H9 (cell line): ENCODE results near the gene HCN2. TPM values are rescaled to one million over a fixed set of nuclear protein-coding genes. Genes with fewer than 3 reads are reported as not detected.

ENCODE experiments used
- DNase-seq: peaks from one replicate; pipeline ENCODE4 v3.0.0-alpha.2; 2017
- H2AFZ ChIP-seq: one replicate; pipeline ENCODE4 v1.6.1; 2013; ENCODE audit warnings: mild to moderate bottlenecking, low read length, control low read depth, moderate library complexity
- H2AK5ac ChIP-seq: 2 replicates; pipeline ENCODE4 v1.6.1; 2013; ENCODE audit warnings: low read length, control low read depth, mixed read lengths; ENCODE audit not compliant: insufficient read length
- H2BK120ac ChIP-seq: one replicate; pipeline ENCODE4 v1.6.1; 2013; ENCODE audit warnings: low read depth, mild to moderate bottlenecking, low read length, control low read depth, inconsistent platforms; ENCODE audit not compliant: poor library complexity, severe bottlenecking
- H2BK12ac ChIP-seq: 2 replicates; pipeline ENCODE4 v1.6.1; 2013; ENCODE audit warnings: low read length, control low read depth, mixed read lengths, low read depth; ENCODE audit not compliant: insufficient read length
- H2BK15ac ChIP-seq: 2 replicates; pipeline ENCODE4 v1.6.1; 2013; ENCODE audit warnings: low read depth, low read length, control low read depth
- H2BK20ac ChIP-seq: one replicate; pipeline ENCODE4 v1.6.1; 2013; ENCODE audit warnings: low read depth, mild to moderate bottlenecking, low read length, control low read depth, inconsistent platforms; ENCODE audit not compliant: poor library complexity, severe bottlenecking
- H2BK5ac ChIP-seq: 2 replicates; pipeline ENCODE4 v1.6.1; 2013; ENCODE audit warnings: low read length, control low read depth, mixed read lengths; ENCODE audit not compliant: insufficient read length
- H3K14ac ChIP-seq: 2 replicates; pipeline ENCODE4 v1.6.1; 2013; ENCODE audit warnings: low read length, control low read depth; ENCODE audit not compliant: insufficient read depth
- H3K18ac ChIP-seq: 2 replicates; pipeline ENCODE4 v1.6.1; 2013; ENCODE audit warnings: low read depth, mild to moderate bottlenecking, mixed read lengths, low read length, control low read depth; ENCODE audit not compliant: insufficient read length
- H3K23ac ChIP-seq: 2 replicates; pipeline ENCODE4 v1.6.1; 2013; ENCODE audit warnings: low read length, control low read depth, mixed read lengths, low read depth; ENCODE audit not compliant: insufficient read length
- H3K23me2 ChIP-seq: 2 replicates; pipeline ENCODE4 v1.6.1; 2013; ENCODE audit warnings: low read depth, mild to moderate bottlenecking, mixed read lengths, low read length, control low read depth; ENCODE audit not compliant: insufficient read length, poor library complexity, severe bottlenecking
- H3K27ac ChIP-seq: 2 replicates; pipeline ENCODE4 v1.5.1; 2013; ENCODE audit warnings: low read length, control low read depth, mixed read lengths, low read depth; ENCODE audit not compliant: insufficient read length
- H3K27me3 ChIP-seq: 2 replicates; pipeline ENCODE4 v1.6.1; 2013; ENCODE audit warnings: low read length, control low read depth, inconsistent platforms; ENCODE audit not compliant: insufficient read depth
- H3K4ac ChIP-seq: 2 replicates; pipeline ENCODE4 v1.6.1; 2013; ENCODE audit warnings: low read depth, mild to moderate bottlenecking, control low read depth, inconsistent platforms, low read length, moderate library complexity
- H3K4me1 ChIP-seq: 2 replicates; pipeline ENCODE4 v1.6.1; 2013; ENCODE audit warnings: low read length, control low read depth, inconsistent platforms; ENCODE audit not compliant: insufficient read depth
- H3K4me2 ChIP-seq: 2 replicates; pipeline ENCODE4 v1.6.1; 2013; ENCODE audit warnings: low read length, control low read depth, mixed read lengths; ENCODE audit not compliant: insufficient read length, insufficient read depth
- H3K56ac ChIP-seq: 2 replicates; pipeline ENCODE4 v1.6.1; 2013; ENCODE audit warnings: low read depth, mild to moderate bottlenecking, mixed read lengths, low read length, control low read depth; ENCODE audit not compliant: insufficient read length
- H3K79me1 ChIP-seq: 2 replicates; pipeline ENCODE4 v1.6.1; 2013; ENCODE audit warnings: low read depth, mild to moderate bottlenecking, moderate library complexity, low read length, control low read depth, inconsistent platforms; ENCODE audit not compliant: insufficient read depth, poor library complexity, severe bottlenecking
- H3K79me2 ChIP-seq: 2 replicates; pipeline ENCODE4 v1.6.1; 2013; ENCODE audit warnings: low read length, control low read depth, inconsistent platforms; ENCODE audit not compliant: insufficient read depth
- H3K9ac ChIP-seq: 2 replicates; pipeline ENCODE4 v1.6.1; 2013; ENCODE audit warnings: low read length, control low read depth, mixed read lengths; ENCODE audit not compliant: insufficient read length; ENCODE audit errors: extremely low read depth
- H3K9me3 ChIP-seq: one replicate; pipeline ENCODE4 v1.6.1; 2013; ENCODE audit warnings: low read depth, low read length, inconsistent platforms; ENCODE audit not compliant: control insufficient read depth
- H3T11ph ChIP-seq: one replicate; pipeline ENCODE4 v1.6.1; 2013; ENCODE audit warnings: mild to moderate bottlenecking, low read length, control low read depth, inconsistent platforms
- H4K20me1 ChIP-seq: one replicate; pipeline ENCODE4 v1.6.1; 2013; ENCODE audit not compliant: control insufficient read depth, insufficient read length, insufficient read depth
- H4K5ac ChIP-seq: 2 replicates; pipeline ENCODE4 v1.6.1; 2013; ENCODE audit warnings: low read depth, mild to moderate bottlenecking, mixed read lengths, low read length, control low read depth; ENCODE audit not compliant: insufficient read length
- H4K8ac ChIP-seq: replicated peaks from 2 replicates; pipeline ENCODE4 v1.6.1; 2013; ENCODE audit warnings: low read length, control low read depth, mixed read lengths, low read depth; ENCODE audit not compliant: insufficient read length
- H4K91ac ChIP-seq: 2 replicates; pipeline ENCODE4 v1.6.1; 2013; ENCODE audit warnings: low read depth, mild to moderate bottlenecking, moderate library complexity, mixed read lengths, low read length, control low read depth; ENCODE audit not compliant: insufficient read length
- H3K27ac Mint-ChIP-seq, 3 experiments: 2 replicates in 2 of 3; 3 replicates in 1 of 3; pipeline ENCODE4 v1.8.0; 2020 to 2021; ENCODE audit warnings: mixed read lengths in 3 of 3, mild to moderate bottlenecking in 1 of 3, moderate library complexity in 1 of 3
- H3K27me3 Mint-ChIP-seq: 2 replicates; pipeline ENCODE4 v1.8.0; 2021; ENCODE audit warnings: low read depth, mild to moderate bottlenecking, moderate library complexity, mixed read lengths
- H3K36me3 Mint-ChIP-seq, 3 experiments: 2 replicates in 2 of 3; 3 replicates in 1 of 3; pipeline ENCODE4 v1.8.0; 2020 to 2021; ENCODE audit warnings: low read depth in 3 of 3, mixed read lengths in 3 of 3; ENCODE audit not compliant: insufficient read depth in 1 of 3
- H3K4me1 Mint-ChIP-seq, 2 experiments: 2 replicates each; pipeline ENCODE4 v1.8.0; 2020; ENCODE audit warnings: mixed read lengths in 2 of 2
- H3K4me3 Mint-ChIP-seq, 2 experiments: 2 replicates in 1 of 2; 3 replicates in 1 of 2; pipeline ENCODE4 v1.8.0; 2020 to 2021; ENCODE audit warnings: mild to moderate bottlenecking in 2 of 2, mixed read lengths in 2 of 2, moderate library complexity in 1 of 2
- H3K9me3 Mint-ChIP-seq, 2 experiments: 2 replicates in 1 of 2; 3 replicates in 1 of 2; pipeline ENCODE4 v1.8.0; 2020; ENCODE audit warnings: mild to moderate bottlenecking in 2 of 2, mixed read lengths in 2 of 2, moderate library complexity in 1 of 2
- WGBS: extraction: QIAGEN DNeasy Blood & Tissue Kit; methylation state at CpG from one replicate; pipeline ENCODE4 v1.1.7; 2013; ENCODE audit warnings: missing lambda C conversion rate, low lambda C conversion rate, mixed read lengths; ENCODE audit not compliant: insufficient read length; ENCODE audit errors: extremely low coverage; 5-methylcytosine and 5-hydroxymethylcytosine counted together
- total RNA-seq: library from RNA; stranded (reverse); gene quantifications from 2 replicates; pipeline ENCODE4 v1.2.1, GENCODE V29; 2021
- TF ChIP-seq, protein P1 (sequence below): fragments of 200-600 bp; sonication (generic); conservative IDR thresholded peaks from 3 replicates; pipeline ENCODE4 v1.8.0; 2021; ENCODE audit warnings: antibody characterized with exemption, mild to moderate bottlenecking

HCN2 gene
- total RNA-seq, 1 experiment from 2014 or later = 3.7 TPM

DNA sequence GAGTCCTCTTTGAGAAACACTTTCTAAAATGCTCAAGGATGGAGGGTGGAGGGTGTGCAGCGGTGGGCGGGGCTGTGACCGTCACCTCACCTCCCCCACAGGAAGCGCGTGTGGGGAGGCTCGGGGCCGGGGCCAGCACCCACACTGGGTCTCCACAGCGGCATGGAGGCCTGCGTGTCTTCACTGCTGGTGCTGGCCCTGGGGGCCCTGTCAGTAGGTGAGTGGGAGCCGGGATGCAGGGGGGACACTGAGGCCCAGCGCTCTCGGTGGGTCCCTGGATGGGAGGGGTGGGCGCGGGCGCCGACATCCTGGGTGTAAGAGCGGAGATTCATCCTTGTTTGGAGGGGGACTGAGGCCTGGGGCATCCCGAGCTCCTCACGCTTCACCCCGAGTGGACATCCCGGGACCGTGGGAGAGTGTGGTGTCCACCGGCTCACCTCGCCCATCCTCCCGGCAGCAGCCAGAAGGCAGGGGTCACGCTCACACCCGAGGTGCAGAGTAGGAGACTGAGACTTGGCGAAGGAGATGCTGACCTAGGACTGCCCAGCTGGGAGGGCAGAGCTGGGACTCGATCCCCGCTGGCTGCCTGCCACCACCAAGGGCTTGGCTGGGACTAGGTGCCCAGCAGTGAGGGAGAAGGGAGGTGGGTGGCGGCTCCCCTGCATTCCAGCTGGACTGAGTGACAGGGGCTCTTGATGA lies 45.6 kb upstream of the HCN2 start, which contains the start of gene GZMM:
GZMM (plus strand) TSS at position 144 of the 699 bp plus-strand sequence; CDS start at position 163, 19 bp downstream.
- Mint-ChIP-seq H3K9me3 (no peaks in the 10 kb centered on the region; a peak in 1 of 5 replicates), H3K27ac (peak within 1 kb of the TSS in 2 of 3 experiments; percentile 25 to 85; a peak in 2 of 7 replicates), H3K4me1 (peaks cover 0 to 2% of the 10 kb centered on the region in 2 experiments; a peak in 2 of 4 replicates), H3K4me3 (peak within 1 kb of the TSS in 1 of 2 experiments; percentile 54; a peak in 1 of 5 replicates), H3K27me3 (peaks cover 12% of the 10 kb centered on the region), H3K36me3 (peaks cover 0 to 15% (median 7%) of the 10 kb centered on the region in 3 experiments; a peak in 5 of 7 replicates)
- Histone ChIP-seq H2BK12ac (no peak within 1 kb of the TSS), H2BK120ac (no peak within 1 kb of the TSS), H2BK15ac (no peak within 1 kb of the TSS), H2AFZ (no peak within 1 kb of the TSS), H3K4me1 (no peaks in the 10 kb centered on the region), H3K4ac (no peak within 1 kb of the TSS), H3T11ph (no peak within 1 kb of the TSS), H3K27me3 (no peaks in the 10 kb centered on the region), H3K9me3 (no peaks in the 10 kb centered on the region), H4K8ac (no peak within 1 kb of the TSS), H3K23me2 (no peaks in the 10 kb centered on the region), H3K79me2 (no peaks in the 10 kb centered on the region), H3K23ac (no peak within 1 kb of the TSS), H2BK5ac (no peak within 1 kb of the TSS), H3K79me1 (no peaks in the 10 kb centered on the region), H4K5ac (no peak within 1 kb of the TSS), H2AK5ac (no peak within 1 kb of the TSS), H4K91ac (no peak within 1 kb of the TSS), H3K14ac (no peak within 1 kb of the TSS), H3K4me2 (no peak within 1 kb of the TSS), H4K20me1 (no peaks in the 10 kb centered on the region), H3K27ac (no peak within 1 kb of the TSS), H3K18ac (no peak within 1 kb of the TSS), H2BK20ac (no peak within 1 kb of the TSS), H3K9ac (no peak within 1 kb of the TSS), H3K56ac (no peak within 1 kb of the TSS)
- DNase-seq = peak; percentile 23
- no CpG with 5 or more reads among the region's 31 CpGs for WGBS
- TF ChIP-seq, protein P1, sequence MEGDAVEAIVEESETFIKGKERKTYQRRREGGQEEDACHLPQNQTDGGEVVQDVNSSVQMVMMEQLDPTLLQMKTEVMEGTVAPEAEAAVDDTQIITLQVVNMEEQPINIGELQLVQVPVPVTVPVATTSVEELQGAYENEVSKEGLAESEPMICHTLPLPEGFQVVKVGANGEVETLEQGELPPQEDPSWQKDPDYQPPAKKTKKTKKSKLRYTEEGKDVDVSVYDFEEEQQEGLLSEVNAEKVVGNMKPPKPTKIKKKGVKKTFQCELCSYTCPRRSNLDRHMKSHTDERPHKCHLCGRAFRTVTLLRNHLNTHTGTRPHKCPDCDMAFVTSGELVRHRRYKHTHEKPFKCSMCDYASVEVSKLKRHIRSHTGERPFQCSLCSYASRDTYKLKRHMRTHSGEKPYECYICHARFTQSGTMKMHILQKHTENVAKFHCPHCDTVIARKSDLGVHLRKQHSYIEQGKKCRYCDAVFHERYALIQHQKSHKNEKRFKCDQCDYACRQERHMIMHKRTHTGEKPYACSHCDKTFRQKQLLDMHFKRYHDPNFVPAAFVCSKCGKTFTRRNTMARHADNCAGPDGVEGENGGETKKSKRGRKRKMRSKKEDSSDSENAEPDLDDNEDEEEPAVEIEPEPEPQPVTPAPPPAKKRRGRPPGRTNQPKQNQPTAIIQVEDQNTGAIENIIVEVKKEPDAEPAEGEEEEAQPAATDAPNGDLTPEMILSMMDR = no peak
